Testis (tissue), 2 donors: ENCODE results near the gene HDGFL3.

Source experiments
- CTCF ChIP-seq, 3 experiments: fragments of 450-650 bp in 2 of 3; fragments of 200-600 bp in 1 of 3; sonication (generic) in 1 of 3; IDR thresholded peaks; one replicate each; pipeline ENCODE4 v1.5.1; 2016 to 2019; ENCODE audit warnings: antibody characterized with exemption in 3 of 3, mild to moderate bottlenecking in 2 of 3, moderate library complexity in 1 of 3
- POLR2A ChIP-seq: fragments of 450-650 bp; IDR thresholded peaks from one replicate; pipeline ENCODE4 v1.6.1; 2017; ENCODE audit warnings: antibody characterized with exemption, mild to moderate bottlenecking, moderate library complexity

DNA sequence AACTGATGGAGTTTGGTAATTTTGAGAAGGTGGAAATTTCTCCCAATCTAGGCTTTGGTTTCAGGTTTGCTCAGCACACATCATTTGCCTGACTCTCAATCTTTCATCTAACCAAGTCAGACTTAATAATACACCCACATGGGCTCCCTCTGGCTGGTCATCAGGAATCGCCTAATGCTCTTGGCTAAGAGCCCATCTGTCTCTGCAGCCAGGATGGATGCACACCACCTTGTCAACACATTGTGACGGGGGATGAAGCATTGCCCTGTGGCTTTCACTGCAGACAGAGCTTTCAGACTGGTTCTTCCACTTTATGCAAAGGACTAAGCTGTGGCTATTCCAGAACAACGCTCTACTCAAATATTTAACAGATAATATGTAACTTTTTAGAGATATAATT lies 3.0 kb upstream of the HDGFL3 start:
- TF ChIP-seq CTCF (IDR thresholded peaks at IDR 0.05) (no peak), POLR2A (no peak)
